HEK293T (cell line): Measurements from ENCODE around the gene GNB3.

Experiments
- CTCF ChIA-PET: fragments of 350-600 bp; formaldehyde crosslinking; extraction: SDS; loops from one replicate; lab custom pipeline; 2021; ENCODE audit warnings: antibody characterized with exemption, inconsistent platforms; lab: Yijun Ruan, JAX
- POLR2A ChIA-PET: fragments of 350-600 bp; formaldehyde crosslinking; extraction: SDS; loops from one replicate; lab custom pipeline; 2020; ENCODE audit warnings: antibody characterized with exemption, inconsistent platforms; lab: Yijun Ruan, JAX
- DNase-seq: peaks from one replicate; pipeline ENCODE4 v3.0.0; 2012; ENCODE audit warnings: mixed read lengths; ENCODE audit errors: extremely low spot score
- ARNT ChIP-seq: fragments of 450-650 bp; IDR thresholded peaks from 2 replicates; pipeline ENCODE4 v1.6.1; 2017; ENCODE audit warnings: mild to moderate bottlenecking
- BHLHE40 ChIP-seq: fragments of 450-650 bp; IDR thresholded peaks from 2 replicates; pipeline ENCODE4 v1.6.1; 2016; ENCODE audit warnings: mild to moderate bottlenecking, moderate library complexity, borderline replicate concordance
- CTBP1 ChIP-seq: fragments of 450-650 bp; IDR thresholded peaks from 2 replicates; pipeline ENCODE4 v1.6.1; 2016; ENCODE audit warnings: borderline replicate concordance
- ELF4 ChIP-seq: fragments of 450-650 bp; IDR thresholded peaks from 2 replicates; pipeline ENCODE4 v1.6.1; 2017; ENCODE audit warnings: antibody characterized with exemption
- FOXA1 ChIP-seq: fragments of 450-650 bp; IDR thresholded peaks from 2 replicates; pipeline ENCODE4 v1.6.1; 2016; ENCODE audit warnings: mild to moderate bottlenecking
- FOXK2 ChIP-seq: fragments of 450-650 bp; IDR thresholded peaks from 2 replicates; pipeline ENCODE4 v1.6.1; 2016; ENCODE audit warnings: mild to moderate bottlenecking
- FOXM1 ChIP-seq: fragments of 450-650 bp; IDR thresholded peaks from 2 replicates; pipeline ENCODE4 v1.6.1; 2017; ENCODE audit warnings: mild to moderate bottlenecking, borderline replicate concordance
- HDGF ChIP-seq: fragments of 450-650 bp; IDR thresholded peaks from 2 replicates; pipeline ENCODE4 v1.6.1; 2017; ENCODE audit warnings: antibody characterized with exemption, borderline replicate concordance
- L3MBTL2 ChIP-seq: fragments of 450-650 bp; conservative IDR thresholded peaks from 2 replicates; pipeline ENCODE4 v1.6.1; 2016; ENCODE audit warnings: mild to moderate bottlenecking
- LEF1 ChIP-seq: fragments of 450-650 bp; IDR thresholded peaks from 2 replicates; pipeline ENCODE4 v1.6.1; 2017; ENCODE audit warnings: mild to moderate bottlenecking, borderline replicate concordance
- NFRKB ChIP-seq: fragments of 450-650 bp; IDR thresholded peaks from 2 replicates; pipeline ENCODE4 v1.6.1; 2016; ENCODE audit warnings: mild to moderate bottlenecking, moderate library complexity
- PKNOX1 ChIP-seq: fragments of 450-650 bp; IDR thresholded peaks from 2 replicates; pipeline ENCODE4 v1.6.1; 2016
- SP1 ChIP-seq: fragments of 450-650 bp; IDR thresholded peaks from 2 replicates; pipeline ENCODE4 v1.6.1; 2017
- SUZ12 ChIP-seq: fragments of 450-650 bp; IDR thresholded peaks from 2 replicates; pipeline ENCODE4 v1.6.1; 2016; ENCODE audit warnings: mild to moderate bottlenecking
- TARDBP ChIP-seq: fragments of 450-650 bp; IDR thresholded peaks from 2 replicates; pipeline ENCODE4 v1.6.1; 2016
- ZNF384 ChIP-seq: fragments of 450-650 bp; IDR thresholded peaks from 2 replicates; pipeline ENCODE4 v1.6.1; 2016

GNB3 gene

GRCh38 chr12:6824085-6824775, 16.5 kb upstream of the GNB3 start:
- DNase-seq, result no peak
- ChIA-PET CTCF (interaction anchor here (0.5 to 2.5 kb wide), 7 partner anchors 11 to 154 kb away, joined by 3 to 28 read pairs (median 4); partner anchors contain the start of gene MLF2), POLR2A (interaction anchor here (0.5 to 5.7 kb wide), 8 partner anchors 27 to 211 kb away, joined by 3 to 73 read pairs (median 5); partner anchors contain the start of genes CDCA3, COPS7A, MLF2 and PTMS)
- no peak for TF ChIP-seq FOXM1
- no peak for TF ChIP-seq SUZ12
- no peak for TF ChIP-seq ZNF384
- TF ChIP-seq PKNOX1, result no peak
- TF ChIP-seq L3MBTL2, result no peak
- no peak for TF ChIP-seq ELF4
- TF ChIP-seq SP1, result no peak
- TF ChIP-seq NFRKB, result no peak
- TF ChIP-seq FOXK2, result no peak
- no peak for TF ChIP-seq ARNT
- no peak for TF ChIP-seq TARDBP
- no peak for TF ChIP-seq CTBP1
- no peak for TF ChIP-seq FOXA1
- TF ChIP-seq LEF1, result no peak
- no peak for TF ChIP-seq HDGF
- TF ChIP-seq BHLHE40, result no peak

- TF ChIP-seq TARDBP, result no peak
- TF ChIP-seq SUZ12, result no peak
- no peak for TF ChIP-seq CTBP1
- no peak for TF ChIP-seq HDGF
- no peak for TF ChIP-seq ZNF384
- no peak for TF ChIP-seq L3MBTL2
- TF ChIP-seq LEF1, result no peak
- no peak for TF ChIP-seq ELF4
- no peak for TF ChIP-seq ARNT
- no peak for TF ChIP-seq FOXA1
- no peak for TF ChIP-seq SP1
- ChIA-PET CTCF (interaction anchor here (0.5 to 2.5 kb wide), 16 partner anchors 8 to 454 kb away, joined by 3 to 28 read pairs (median 4); partner anchors contain the start of genes CDCA3, MLF2 and PTMS), POLR2A (interaction anchor here (0.5 to 5.7 kb wide), 10 partner anchors 16 to 212 kb away, joined by 3 to 73 read pairs (median 6); partner anchors contain the start of genes CDCA3, COPS7A, GNB3 and MLF2)
- DNase-seq, result no peak
These were observed 15.8 kb upstream of the GNB3 start for GRCh38 chr12:6824901-6825381.

- POLR2A ChIA-PET, result interaction anchor here (1.0 to 5.7 kb wide), 9 partner anchors 15 to 136 kb away, joined by 3 to 73 read pairs (median 8); partner anchors contain the start of genes CDCA3, COPS7A, GNB3 and MLF2
- peak; percentile 85 for DNase-seq
- CTCF ChIA-PET, result interaction anchor here (0.5 to 2.5 kb wide), 15 partner anchors 8 to 455 kb away, joined by 3 to 28 read pairs (median 3); partner anchors contain the start of genes CDCA3, MLF2 and PTMS
- TF ChIP-seq ARNT (no peak), BHLHE40 (no peak), L3MBTL2 (no peak), PKNOX1 (no peak), SUZ12 (no peak), HDGF (no peak), TARDBP (no peak), ZNF384 (no peak), FOXK2 (no peak), SP1 (no peak), FOXA1 (no peak), FOXM1 (no peak), NFRKB (no peak), CTBP1 (no peak)
These were observed 15.2 kb upstream of the GNB3 start for GRCh38 chr12:6825398-6826124.

- POLR2A ChIA-PET, result interaction anchor here (1.7 to 5.5 kb wide), 4 partner anchors 14 to 103 kb away, joined by 8 to 49 read pairs (median 36); partner anchors contain the start of genes CDCA3, COPS7A, GNB3 and MLF2
- CTCF ChIA-PET, result interaction anchor here (1.6 to 2.5 kb wide), 3 partner anchors 68 to 73 kb away, joined by 7 to 28 read pairs (median 10); partner anchors contain the start of gene MLF2
- no peak for DNase-seq
- TF ChIP-seq FOXK2, result no peak
These were observed 14.5 kb upstream of the GNB3 start for GRCh38 chr12:6826125-6826733.

GRCh38 chr12:6826734-6827436, 13.8 kb upstream of the GNB3 start:
- no peak for TF ChIP-seq FOXM1
- TF ChIP-seq LEF1, result no peak
- no peak for TF ChIP-seq PKNOX1
- no peak for TF ChIP-seq ZNF384
- TF ChIP-seq HDGF, result no peak
- TF ChIP-seq FOXK2, result no peak
- TF ChIP-seq L3MBTL2, result no peak
- TF ChIP-seq ARNT, result no peak
- no peak for TF ChIP-seq NFRKB
- TF ChIP-seq TARDBP, result no peak
- TF ChIP-seq BHLHE40, result no peak
- no peak for TF ChIP-seq ELF4
- no peak for TF ChIP-seq CTBP1
- no peak for TF ChIP-seq SP1
- POLR2A ChIA-PET, result interaction anchor here (0.6 to 5.5 kb wide), 11 partner anchors 14 to 208 kb away, joined by 3 to 49 read pairs (median 6); partner anchors contain the start of genes CDCA3, COPS7A, GNB3 and MLF2
- CTCF ChIA-PET, result interaction anchor here (0.5 to 2.0 kb wide), 3 partner anchors 9 to 217 kb away, joined by 3 to 10 read pairs (median 4); partner anchors contain the start of gene MLF2
- DNase-seq, result no peak
